Mucosa of stomach (tissue), 1 donor: ENCODE measurements around the gene NSUN2.

Experiments used
- H3K27me3 ChIP-seq: one replicate; pipeline ENCODE4 v1.7.0; 2013; ENCODE audit warnings: mild to moderate bottlenecking, low read length; ENCODE audit not compliant: control insufficient read depth, insufficient read depth
- H3K36me3 ChIP-seq: one replicate; pipeline ENCODE4 v1.7.0; 2013; ENCODE audit warnings: low read length; ENCODE audit not compliant: control insufficient read depth, insufficient read depth
- H3K4me1 ChIP-seq: one replicate; pipeline ENCODE4 v1.7.0; 2013; ENCODE audit warnings: mild to moderate bottlenecking, low read length; ENCODE audit not compliant: control insufficient read depth, insufficient read depth
- H3K4me3 ChIP-seq: one replicate; pipeline ENCODE4 v1.7.0; 2013; ENCODE audit warnings: low read length
- H3K9ac ChIP-seq: one replicate; pipeline ENCODE4 v1.7.0; 2013; ENCODE audit warnings: mild to moderate bottlenecking, low read length, moderate library complexity
- H3K9me3 ChIP-seq: one replicate; pipeline ENCODE4 v1.7.0; 2013; ENCODE audit warnings: mild to moderate bottlenecking, low read length, moderate library complexity; ENCODE audit not compliant: control insufficient read depth
- donor health status: Pancreatic carcinoma.

Gene NSUN2

DNA sequence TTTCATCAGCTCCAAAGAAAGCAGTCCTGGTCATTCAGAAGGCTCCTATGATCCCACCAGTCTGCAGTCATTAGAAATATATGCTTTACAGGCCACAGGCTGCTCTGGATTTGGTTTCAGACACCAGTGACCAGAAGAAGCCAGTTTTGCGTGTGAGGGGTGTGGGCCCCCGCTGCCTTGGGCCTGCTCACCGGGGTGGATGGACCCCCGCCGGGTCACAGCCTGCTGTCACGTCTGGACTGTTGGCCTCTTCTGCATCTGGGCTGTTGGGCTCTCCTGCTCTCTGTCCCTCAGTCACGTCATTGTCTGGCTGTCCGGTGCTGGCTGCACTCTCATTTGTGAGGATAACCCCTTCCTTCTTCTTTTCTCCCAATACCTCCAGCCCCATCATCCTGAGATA is 33.1 kb downstream of the NSUN2 start:
- no peak overlapping the region for H3K4me3 ChIP-seq
- H3K9me3 ChIP-seq = no peaks in the 10 kb centered on the region
- no peak overlapping the region for H3K9ac ChIP-seq
- H3K27me3 ChIP-seq = no peaks in the 10 kb centered on the region
- H3K4me1 ChIP-seq = no peaks in the 10 kb centered on the region
- H3K36me3 ChIP-seq = peaks cover 10% of the 10 kb centered on the region

DNA sequence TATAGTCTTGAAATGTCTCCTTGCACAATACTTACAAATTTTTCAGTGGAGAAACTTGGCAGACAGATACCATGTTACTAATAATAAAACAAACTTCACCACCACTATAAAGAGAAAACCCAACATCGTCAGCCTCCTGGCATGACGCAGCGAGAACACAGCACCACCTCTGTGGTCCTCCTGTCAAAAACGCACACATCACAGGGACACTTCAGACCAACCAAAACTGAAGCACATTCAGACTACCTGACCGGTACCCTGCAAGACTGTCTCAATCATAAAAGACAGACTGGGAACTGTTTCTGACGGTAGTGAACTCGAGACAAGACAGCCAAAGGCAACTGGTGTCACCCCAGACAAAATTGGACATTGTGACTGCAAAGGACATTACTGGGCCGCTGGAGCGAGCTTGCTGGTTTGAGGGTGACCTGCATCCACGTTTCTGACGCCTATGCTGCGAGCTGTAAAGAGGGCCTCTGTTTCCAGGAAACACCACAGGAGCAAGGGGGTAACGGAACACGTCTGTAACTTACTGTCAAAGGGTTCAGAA is 34.4 kb downstream of the NSUN2 start:
- Histone ChIP-seq H3K36me3 (peaks cover 10% of the 10 kb centered on the region), H3K9ac (no peak overlapping the region)

DNA sequence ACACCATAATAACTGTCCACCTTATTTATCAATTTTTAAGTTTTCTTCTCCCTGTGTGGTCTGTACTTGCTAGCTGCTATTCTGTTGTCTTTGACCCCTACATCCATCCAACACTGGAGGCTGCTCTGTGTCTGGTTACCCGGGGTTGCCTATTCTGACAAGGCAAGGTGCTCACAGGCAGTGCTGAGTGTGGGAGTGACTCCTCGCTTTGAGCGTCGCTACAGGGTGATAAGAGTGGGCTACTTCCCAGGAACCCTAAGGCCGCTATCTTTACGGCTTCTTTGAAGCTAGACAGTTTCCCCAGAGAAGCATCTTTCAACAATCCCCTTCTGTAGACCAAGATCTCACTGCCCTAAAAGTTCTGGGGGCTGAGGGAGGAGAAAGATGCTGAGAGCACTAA is 35.3 kb downstream of the NSUN2 start:
- no peak overlapping the region for H3K4me3 ChIP-seq
- no peaks in the 10 kb centered on the region for H3K4me1 ChIP-seq
- H3K9me3 ChIP-seq = no peaks in the 10 kb centered on the region
- no peaks in the 10 kb centered on the region for H3K27me3 ChIP-seq
- peaks cover 9% of the 10 kb centered on the region for H3K36me3 ChIP-seq
- H3K9ac ChIP-seq = no peak overlapping the region

More for the DNA sequence above, 34.4 kb downstream of the NSUN2 start:
- Histone ChIP-seq H3K4me1 (no peaks in the 10 kb centered on the region), H3K9me3 (no peaks in the 10 kb centered on the region), H3K27me3 (no peaks in the 10 kb centered on the region), H3K4me3 (no peak overlapping the region)

- H3K4me3 ChIP-seq = no peak overlapping the region
- no peak overlapping the region for H3K9ac ChIP-seq
- H3K4me1 ChIP-seq = no peaks in the 10 kb centered on the region
- no peaks in the 10 kb centered on the region for H3K9me3 ChIP-seq
- no peaks in the 10 kb centered on the region for H3K27me3 ChIP-seq
- peaks cover 5% of the 10 kb centered on the region for H3K36me3 ChIP-seq
Observed at GRCh38 chr5:6596388-6596787, 36.5 kb downstream of the NSUN2 start.

- no peak overlapping the region for H3K9ac ChIP-seq
- H3K36me3 ChIP-seq = peaks cover under 1% of the 10 kb centered on the region
- no peaks in the 10 kb centered on the region for H3K4me1 ChIP-seq
Observed at GRCh38 chr5:6595405-6595804, 37.4 kb downstream of the NSUN2 start.

GRCh38 chr5:6594066-6594465 is 38.8 kb downstream of the NSUN2 start:
- no peak overlapping the region for H3K4me3 ChIP-seq
- no peak overlapping the region for H3K9ac ChIP-seq
- no peaks in the 10 kb centered on the region for H3K4me1 ChIP-seq
- H3K27me3 ChIP-seq = no peaks in the 10 kb centered on the region
- H3K36me3 ChIP-seq = no peaks in the 10 kb centered on the region
- no peaks in the 10 kb centered on the region for H3K9me3 ChIP-seq

More at GRCh38 chr5:6595405-6595804, 37.4 kb downstream of the NSUN2 start:
- Histone ChIP-seq H3K27me3 (no peaks in the 10 kb centered on the region), H3K4me3 (no peak overlapping the region), H3K9me3 (no peaks in the 10 kb centered on the region)

DNA sequence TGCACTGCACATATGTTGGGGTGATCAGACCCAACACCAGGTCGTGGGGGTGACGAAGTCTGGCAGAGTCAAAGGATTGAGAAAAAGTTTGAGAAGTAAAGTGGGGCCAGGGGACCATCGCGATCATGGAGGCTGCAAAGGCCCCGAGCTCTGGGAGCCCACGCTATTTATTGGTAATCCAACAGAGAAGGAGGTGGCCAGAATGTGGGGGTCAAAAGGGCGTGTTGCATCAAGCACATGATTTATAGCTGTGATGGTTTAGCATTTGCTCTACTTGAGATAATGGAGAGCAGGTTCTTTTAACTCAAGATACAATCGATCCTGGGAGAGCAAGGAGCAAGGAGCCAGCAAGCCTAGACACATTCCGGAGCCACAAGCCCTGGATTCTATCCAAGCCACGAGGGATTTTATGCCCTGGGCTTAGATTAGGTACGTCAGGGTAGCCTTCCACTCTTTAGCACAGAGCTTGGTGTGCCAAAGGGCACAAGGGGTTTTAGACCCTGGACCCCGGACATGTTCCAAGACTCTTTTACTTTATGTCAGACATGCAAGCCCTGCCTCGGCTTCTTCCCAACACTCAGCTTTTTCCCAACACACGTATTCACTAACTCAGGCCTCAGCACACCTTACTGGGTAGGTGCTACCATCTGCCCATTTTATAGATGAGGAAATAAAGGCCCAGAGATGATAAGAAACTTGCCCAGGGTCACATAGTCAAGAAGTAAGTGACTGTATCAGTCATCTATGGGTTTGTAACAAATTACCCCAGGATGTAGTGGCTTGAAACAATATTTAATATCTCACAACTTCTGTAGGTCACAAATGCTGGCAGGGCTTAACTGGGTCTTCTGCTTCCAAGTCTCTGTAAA is 39.5 kb downstream of the NSUN2 start:
- Histone ChIP-seq H3K4me3 (no peak overlapping the region), H3K9me3 (no peaks in the 10 kb centered on the region), H3K27me3 (no peaks in the 10 kb centered on the region), H3K9ac (no peak overlapping the region), H3K36me3 (no peaks in the 10 kb centered on the region), H3K4me1 (no peaks in the 10 kb centered on the region)

- Histone ChIP-seq H3K4me3 (no peak overlapping the region), H3K9me3 (no peaks in the 10 kb centered on the region), H3K27me3 (no peaks in the 10 kb centered on the region), H3K9ac (no peak overlapping the region), H3K36me3 (no peaks in the 10 kb centered on the region), H3K4me1 (no peaks in the 10 kb centered on the region)
Observed at GRCh38 chr5:6592601-6593000, 40.2 kb downstream of the NSUN2 start.

- no peak overlapping the region for H3K9ac ChIP-seq
- no peaks in the 10 kb centered on the region for H3K9me3 ChIP-seq
- H3K4me1 ChIP-seq = no peaks in the 10 kb centered on the region
- H3K36me3 ChIP-seq = no peaks in the 10 kb centered on the region
- H3K4me3 ChIP-seq = no peak overlapping the region
- H3K27me3 ChIP-seq = no peaks in the 10 kb centered on the region
Observed at GRCh38 chr5:6591671-6592288, 41.1 kb downstream of the NSUN2 start.

DNA sequence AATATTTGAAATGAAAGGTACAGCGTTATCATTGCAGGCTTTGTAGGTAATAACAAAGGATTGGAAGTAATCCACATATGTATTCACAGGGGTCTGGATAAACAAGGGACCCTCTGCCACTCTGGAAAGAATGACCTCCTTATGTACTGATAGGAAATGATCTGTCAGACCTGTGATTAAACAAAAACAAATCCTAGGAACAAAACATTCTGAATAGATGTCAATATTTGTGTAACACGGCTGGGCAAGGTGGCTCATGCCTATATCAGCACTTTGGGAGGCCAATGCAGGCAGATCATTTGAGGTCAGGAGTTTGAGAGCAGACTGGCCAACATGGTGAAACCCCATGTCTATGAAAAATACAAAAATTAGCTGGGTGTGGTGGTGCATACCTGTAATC is 42.3 kb downstream of the NSUN2 start:
- Histone ChIP-seq H3K9ac (no peak overlapping the region), H3K36me3 (no peaks in the 10 kb centered on the region), H3K4me1 (no peaks in the 10 kb centered on the region), H3K9me3 (no peaks in the 10 kb centered on the region), H3K27me3 (no peaks in the 10 kb centered on the region), H3K4me3 (no peak overlapping the region)

DNA sequence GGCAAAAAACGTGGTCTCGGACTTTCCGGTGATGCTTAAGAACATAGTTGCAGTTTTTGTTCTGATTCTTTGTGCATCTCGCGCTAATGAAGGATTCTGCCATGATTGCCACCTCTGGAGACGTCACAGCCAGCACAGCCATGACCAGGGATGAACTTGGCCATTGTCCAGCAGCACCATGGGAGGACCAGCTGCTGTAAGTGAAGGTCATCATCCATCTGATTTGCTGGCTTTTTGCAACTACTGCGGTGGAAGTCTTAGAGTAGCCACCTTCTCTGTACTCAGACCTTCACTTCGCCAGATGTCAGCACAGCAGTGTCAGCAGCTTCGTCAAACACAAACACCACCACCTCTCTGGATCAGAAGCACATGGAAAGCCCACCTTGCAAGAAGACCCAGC is 45.7 kb downstream of the NSUN2 start:
- peaks cover 5% of the 10 kb centered on the region for H3K4me1 ChIP-seq
- peaks cover 29% of the 10 kb centered on the region for H3K27me3 ChIP-seq
- no peaks in the 10 kb centered on the region for H3K36me3 ChIP-seq
- H3K9me3 ChIP-seq = no peaks in the 10 kb centered on the region
- H3K4me3 ChIP-seq = no peak overlapping the region
- no peak overlapping the region for H3K9ac ChIP-seq

DNA sequence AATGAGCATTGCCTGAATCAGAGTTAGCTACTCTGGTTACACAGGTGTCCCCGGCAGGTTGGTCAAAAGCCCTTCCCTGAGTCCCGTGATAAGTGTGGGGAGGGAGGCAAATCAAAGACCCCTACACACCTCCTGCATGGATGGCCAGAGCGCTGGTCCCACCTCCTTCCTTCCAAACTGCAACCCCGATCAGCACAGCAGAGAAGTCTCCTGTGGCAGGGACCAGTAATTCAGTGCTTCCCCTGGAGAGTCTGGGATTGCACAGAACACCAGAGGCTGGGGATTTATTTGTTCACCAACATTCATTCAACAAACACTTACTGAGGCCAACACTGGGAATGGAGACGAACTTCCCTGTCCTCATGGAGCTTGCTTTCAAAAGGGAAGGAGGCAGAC is 46.2 kb downstream of the NSUN2 start:
- no peak overlapping the region for H3K4me3 ChIP-seq
- no peaks in the 10 kb centered on the region for H3K36me3 ChIP-seq
- H3K9me3 ChIP-seq = no peaks in the 10 kb centered on the region
- H3K9ac ChIP-seq = no peak overlapping the region
- H3K4me1 ChIP-seq = peaks cover 5% of the 10 kb centered on the region
- H3K27me3 ChIP-seq = peaks cover 33% of the 10 kb centered on the region
